Cortex of kidney (tissue), 1 donor: ENCODE results near the gene PODXL2.

Experiments
- DNase-seq: peaks from one replicate; lab custom pipeline; 2025; lab: John Stamatoyannopoulos, UW

Gene PODXL2

GRCh38 chr3:127708837-127709236 lies 79.9 kb downstream of the PODXL2 start:
- no peak for DNase-seq

GRCh38 chr3:127709320-127710060 lies 80.5 kb downstream of the PODXL2 start:
- DNase-seq: no peak

DNA sequence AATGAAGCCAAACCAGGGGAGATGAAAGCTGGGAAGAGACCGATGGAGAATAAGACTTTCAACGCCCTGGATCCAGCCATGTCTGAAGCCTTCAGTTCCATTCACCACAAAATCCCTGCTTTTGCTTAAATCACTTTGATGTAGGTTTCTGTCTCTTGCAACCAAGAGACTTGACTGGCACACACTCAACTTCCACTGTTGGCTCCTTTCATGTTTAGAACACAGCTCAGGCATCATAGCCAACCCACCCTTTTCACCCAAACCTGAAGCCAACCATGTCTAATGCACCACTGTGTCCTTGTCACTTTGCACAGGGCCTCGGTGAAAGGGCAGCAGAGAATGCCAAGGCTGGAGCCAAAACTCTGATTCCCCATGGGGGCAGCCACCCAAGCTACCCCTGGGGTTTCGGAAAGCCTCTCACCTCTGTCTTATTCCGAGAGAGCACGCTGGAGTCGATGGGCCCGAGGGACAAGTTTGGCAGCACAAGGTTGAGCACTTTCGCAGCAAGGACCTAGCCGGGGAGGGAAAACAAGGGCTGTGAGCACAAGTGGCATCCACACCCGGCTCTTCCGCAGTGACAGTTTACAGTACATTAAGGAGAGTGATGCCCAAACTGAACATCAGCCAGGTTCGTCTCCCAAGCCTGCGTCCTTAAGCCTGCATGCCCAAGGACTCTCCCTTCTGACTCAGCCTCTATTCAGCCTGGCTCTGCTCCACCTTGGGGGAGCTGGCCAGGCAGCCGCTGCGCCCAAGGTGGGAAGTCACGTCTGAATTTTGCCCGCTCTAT lies 81.4 kb downstream of the PODXL2 start:
- DNase-seq: no peak

- no peak for DNase-seq
Measured at GRCh38 chr3:127711021-127711695, 82.2 kb downstream of the PODXL2 start.

DNA sequence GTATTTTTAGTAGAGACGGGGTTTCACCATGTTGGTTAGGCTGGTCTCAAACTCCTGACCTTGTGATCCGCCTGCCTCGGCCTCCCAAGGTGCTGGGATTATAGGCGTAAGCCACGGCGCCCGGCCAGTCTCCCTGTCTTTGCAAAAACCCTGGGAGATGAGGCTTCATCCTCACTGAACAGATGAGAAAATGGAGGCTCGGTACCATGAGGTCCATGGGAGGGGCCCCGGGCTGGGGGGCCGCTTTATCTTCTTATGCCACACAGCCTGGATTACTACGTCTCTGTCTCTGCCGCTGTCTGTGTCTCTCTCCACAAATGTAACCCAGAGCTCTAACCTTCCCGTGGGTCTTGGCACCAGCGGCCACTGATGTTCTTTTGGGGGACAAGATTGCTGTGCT lies 82.9 kb downstream of the PODXL2 start:
- DNase-seq: no peak

- no peak for DNase-seq
Measured at GRCh38 chr3:127712461-127712860, 83.5 kb downstream of the PODXL2 start.

- no peak for DNase-seq
Measured at GRCh38 chr3:127712881-127713771, 84.1 kb downstream of the PODXL2 start.

- DNase-seq: no peak
Measured at GRCh38 chr3:127714125-127714571, 85.2 kb downstream of the PODXL2 start.

GRCh38 chr3:127714866-127715265 lies 85.9 kb downstream of the PODXL2 start:
- no peak for DNase-seq

DNA sequence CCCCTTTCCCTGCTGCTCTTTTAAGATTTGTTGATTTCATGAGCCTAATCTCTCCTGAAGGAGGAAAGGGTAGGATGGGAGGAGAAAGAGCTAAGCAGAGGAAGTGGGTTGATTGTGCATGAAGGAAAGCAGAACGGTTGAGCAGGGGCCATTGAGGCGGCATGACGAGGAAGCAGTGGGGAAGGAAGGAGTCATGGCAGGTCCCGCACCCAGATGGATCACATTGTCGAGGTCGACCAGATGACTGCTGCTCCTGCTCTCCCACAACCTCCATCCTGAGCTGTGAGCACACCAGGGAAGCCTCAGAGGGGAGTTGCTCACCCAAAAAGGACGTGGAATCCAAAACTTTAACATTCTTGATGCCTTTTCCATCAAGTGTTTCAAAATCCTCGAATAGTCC lies 86.5 kb downstream of the PODXL2 start:
- DNase-seq: no peak

GRCh38 chr3:127716384-127716783 lies 87.4 kb downstream of the PODXL2 start:
- no peak for DNase-seq

- DNase-seq: no peak
Measured at GRCh38 chr3:127717357-127718244, 88.6 kb downstream of the PODXL2 start.

DNA sequence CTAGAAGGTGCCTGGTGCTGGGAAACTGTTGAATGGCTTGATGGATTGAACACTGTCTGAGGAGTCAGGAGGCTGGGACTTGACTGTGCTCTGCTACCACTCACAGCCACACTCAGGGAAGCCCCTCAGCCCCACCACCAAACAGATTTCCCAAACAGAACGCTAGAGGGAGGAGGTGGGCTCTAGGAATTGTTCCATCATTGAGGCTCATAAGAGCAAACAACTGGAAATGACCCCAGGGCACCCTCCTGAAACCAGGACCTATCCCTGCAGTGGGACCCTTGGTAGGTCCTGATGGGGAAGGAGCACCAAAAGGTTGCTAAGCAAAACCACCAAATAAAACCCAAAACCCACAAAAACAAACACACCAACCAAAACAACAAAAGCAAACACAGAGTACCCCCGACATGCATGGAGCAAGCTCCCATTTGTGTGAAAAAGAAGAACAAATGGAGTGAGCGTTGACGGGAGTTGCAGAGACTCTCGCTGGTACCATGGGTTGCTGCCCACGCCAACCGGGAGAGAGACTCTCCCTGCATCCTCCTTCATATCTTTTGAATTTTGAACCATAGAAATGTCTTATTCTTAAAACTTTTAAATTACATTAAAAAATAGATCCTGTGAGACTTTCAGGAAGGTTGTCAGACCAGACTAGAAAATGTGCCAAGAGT lies 89.4 kb downstream of the PODXL2 start:
- DNase-seq: no peak

GRCh38 chr3:127718916-127719290 lies 89.9 kb downstream of the PODXL2 start:
- no peak for DNase-seq

DNA sequence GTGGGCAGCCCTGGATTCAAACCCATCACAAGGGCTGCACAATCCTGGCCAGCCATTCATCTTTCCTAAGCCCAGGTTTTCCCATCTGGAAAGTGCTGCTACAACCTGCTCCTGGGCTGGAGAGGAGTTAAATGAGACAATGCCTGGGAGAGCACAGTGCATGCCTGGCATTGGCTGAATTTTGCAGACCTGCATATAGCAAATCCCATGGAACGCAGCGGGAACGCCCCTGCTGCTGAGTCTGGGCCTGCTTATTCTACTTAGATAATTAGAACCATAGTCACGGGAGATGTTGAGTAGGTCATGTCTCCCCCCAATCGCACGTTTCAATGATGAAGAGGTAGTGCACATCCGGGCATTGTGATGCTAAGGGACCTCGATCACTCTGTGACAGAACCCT lies 90.4 kb downstream of the PODXL2 start:
- DNase-seq: no peak

- DNase-seq: no peak
Measured at GRCh38 chr3:127720161-127720823, 91.3 kb downstream of the PODXL2 start.

GRCh38 chr3:127720985-127721935 lies 92.3 kb downstream of the PODXL2 start:
- DNase-seq: no peak

DNA sequence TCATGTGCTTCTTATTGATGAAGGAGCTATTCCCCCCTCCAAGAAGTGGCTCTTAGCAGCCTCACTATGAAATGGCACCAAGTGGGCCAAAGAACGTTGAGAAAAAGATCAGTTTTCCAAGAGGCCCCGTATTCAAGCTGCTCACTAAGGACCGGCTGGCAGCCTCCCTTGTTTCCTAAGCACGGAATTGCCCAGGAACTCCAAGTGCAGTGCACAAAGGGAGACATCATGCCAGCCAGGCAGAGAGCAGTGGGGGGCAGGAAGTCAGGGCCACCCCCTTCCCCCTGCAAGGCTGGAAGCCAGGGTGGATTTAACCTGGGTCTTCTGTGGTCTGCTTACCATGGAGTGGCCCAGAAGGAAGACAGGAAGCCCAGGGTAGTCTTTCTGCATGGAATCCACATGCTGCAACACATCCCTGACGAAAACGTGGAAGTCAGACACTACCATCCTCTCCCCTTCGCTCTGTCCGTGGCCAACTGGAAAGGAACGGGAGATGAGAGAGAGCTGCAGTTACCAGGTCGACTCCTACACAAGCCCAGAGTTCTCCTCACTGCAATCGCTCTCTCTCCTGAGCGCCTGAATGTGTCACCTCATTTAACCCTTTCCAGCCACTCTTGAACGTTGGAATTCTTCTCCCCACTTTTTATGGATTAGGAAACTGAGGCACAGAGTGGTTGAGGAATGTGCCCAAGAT lies 93.3 kb downstream of the PODXL2 start:
- no peak for DNase-seq
